Mammary epithelial cell (primary cell): ENCODE measurements around the gene SLC16A4.

ENCODE experiments used
- CTCF ChIP-seq, 2 donors: IDR thresholded peaks in 1 of 2; conservative IDR thresholded peaks in 1 of 2; 2 replicates each; pipeline ENCODE4 v1.5.1; 2011 to 2012; ENCODE audit warnings: inconsistent platforms in 2 of 2, low read length in 2 of 2, mild to moderate bottlenecking in 2 of 2, control low read depth in 1 of 2, low read depth in 1 of 2; ENCODE audit not compliant: insufficient read depth in 1 of 2; ENCODE audit errors: extremely low read depth in 1 of 2
- EZH2 ChIP-seq: IDR thresholded peaks from 2 replicates; pipeline ENCODE4 v1.6.1; 2012; ENCODE audit warnings: low read length, inconsistent platforms, borderline replicate concordance

GRCh38 chr1:110394493-110394820 lies 3.6 kb upstream of the SLC16A4 start:
- TF ChIP-seq EZH2 = no peak
- no peak for TF ChIP-seq CTCF (conservative IDR thresholded peaks at IDR 0.05 in 1 of 2, IDR thresholded peaks at IDR 0.05 in 1 of 2; ENCODE audit: extremely low read depth in 1 of 2, insufficient read depth in 1 of 2, low read depth in 1 of 2, low read length in 2 of 2)
